GM12891 (cell line): ENCODE results near the gene AOC2.

Experiments used
- POLR2A ChIP-seq: IDR thresholded peaks from 2 replicates; pipeline ENCODE4 v1.6.1; 2011; ENCODE audit warnings: low read depth, low read length, control low read depth
- POLR2AphosphoS5 ChIP-seq: IDR thresholded peaks from 2 replicates; pipeline ENCODE4 v1.6.1; 2011; ENCODE audit warnings: low read depth, low read length, control low read depth
- POU2F2 ChIP-seq: IDR thresholded peaks from 2 replicates; pipeline ENCODE4 v1.6.1; 2011; ENCODE audit warnings: low read depth, mild to moderate bottlenecking, control low read depth, low read length, moderate library complexity
- SPI1 ChIP-seq: IDR thresholded peaks from 2 replicates; pipeline ENCODE4 v1.6.1; 2011; ENCODE audit warnings: low read depth, low read length, control low read depth

GRCh38 chr17:42894283-42895184 is 50.2 kb downstream of the AOC2 start:
- TF ChIP-seq POLR2A (no peak), POLR2AphosphoS5 (no peak), POU2F2 (no peak), SPI1 (no peak)
